ENCODE data around the gene RAB44. TPM values are rescaled to one million over a fixed set of nuclear protein-coding genes. Genes with fewer than 3 reads are reported as not detected.

The RAB44 gene
- total and polyA plus RNA-seq, 12 donors, result 0.03 to 0.16 TPM; not detected in 10

DNA sequence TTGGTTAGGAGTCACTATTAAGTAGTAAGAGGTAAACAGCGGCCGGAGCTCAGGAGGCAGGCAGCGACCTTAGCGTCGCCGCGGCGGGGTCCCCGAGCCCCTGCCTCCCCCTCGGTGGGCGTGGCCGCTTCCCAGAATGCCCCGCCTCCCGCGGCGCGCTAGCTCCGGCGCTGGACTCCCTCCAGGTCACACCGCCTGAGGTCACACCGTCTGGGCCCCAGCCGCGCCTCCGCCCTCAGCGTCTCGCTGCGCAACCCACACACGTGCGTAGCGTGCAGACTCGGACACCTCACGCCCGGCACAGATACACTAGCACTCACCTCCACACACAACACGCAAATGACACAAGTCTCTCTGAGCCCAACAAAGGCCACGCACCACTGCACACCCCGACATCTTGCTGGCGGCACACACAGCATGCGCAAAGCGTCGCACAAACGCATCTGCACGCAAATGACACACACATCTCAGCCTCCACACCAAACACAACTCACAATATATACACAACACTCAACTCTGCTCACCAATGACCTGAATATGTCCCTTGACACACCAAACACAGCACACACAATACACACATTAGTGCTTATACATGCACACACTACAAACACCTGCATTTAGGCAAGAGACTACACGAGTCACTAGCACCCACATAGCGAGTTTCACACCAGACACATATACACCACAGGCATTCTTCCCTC is 36.7 kb upstream of the RAB44 start:
- Histone ChIP-seq H3K27me3 (no peaks in the 10 kb centered on the region), H3K4me1 (replicated peaks in 1 of 2) (peaks cover 0 to 10% of the 10 kb centered on the region in 2 donors), H3K4me3 (peak overlapping the region in 1 of 4 donors; percentile 24), H3K36me3 (replicated peaks in 1 of 2) (no peaks in the 10 kb centered on the region), H3K27ac (no peak overlapping the region), H3K9me3 (replicated peaks in 1 of 3) (no peaks in the 10 kb centered on the region)
- no peak for TF ChIP-seq POLR2A (IDR thresholded peaks at IDR 0.05)
- TF ChIP-seq, protein P1, sequence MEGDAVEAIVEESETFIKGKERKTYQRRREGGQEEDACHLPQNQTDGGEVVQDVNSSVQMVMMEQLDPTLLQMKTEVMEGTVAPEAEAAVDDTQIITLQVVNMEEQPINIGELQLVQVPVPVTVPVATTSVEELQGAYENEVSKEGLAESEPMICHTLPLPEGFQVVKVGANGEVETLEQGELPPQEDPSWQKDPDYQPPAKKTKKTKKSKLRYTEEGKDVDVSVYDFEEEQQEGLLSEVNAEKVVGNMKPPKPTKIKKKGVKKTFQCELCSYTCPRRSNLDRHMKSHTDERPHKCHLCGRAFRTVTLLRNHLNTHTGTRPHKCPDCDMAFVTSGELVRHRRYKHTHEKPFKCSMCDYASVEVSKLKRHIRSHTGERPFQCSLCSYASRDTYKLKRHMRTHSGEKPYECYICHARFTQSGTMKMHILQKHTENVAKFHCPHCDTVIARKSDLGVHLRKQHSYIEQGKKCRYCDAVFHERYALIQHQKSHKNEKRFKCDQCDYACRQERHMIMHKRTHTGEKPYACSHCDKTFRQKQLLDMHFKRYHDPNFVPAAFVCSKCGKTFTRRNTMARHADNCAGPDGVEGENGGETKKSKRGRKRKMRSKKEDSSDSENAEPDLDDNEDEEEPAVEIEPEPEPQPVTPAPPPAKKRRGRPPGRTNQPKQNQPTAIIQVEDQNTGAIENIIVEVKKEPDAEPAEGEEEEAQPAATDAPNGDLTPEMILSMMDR (IDR thresholded peaks at IDR 0.05), result no peak
- peak in 6 of 7 donors; percentile 41 to 73 (median 56) for DNase-seq
- 28 to 64% (median 47%) methylated on average over 19 to 44 of the region's 44 CpGs for WGBS, 4 donors
- intact Hi-C loops (cut with DNase I), result no loop called here

DNA sequence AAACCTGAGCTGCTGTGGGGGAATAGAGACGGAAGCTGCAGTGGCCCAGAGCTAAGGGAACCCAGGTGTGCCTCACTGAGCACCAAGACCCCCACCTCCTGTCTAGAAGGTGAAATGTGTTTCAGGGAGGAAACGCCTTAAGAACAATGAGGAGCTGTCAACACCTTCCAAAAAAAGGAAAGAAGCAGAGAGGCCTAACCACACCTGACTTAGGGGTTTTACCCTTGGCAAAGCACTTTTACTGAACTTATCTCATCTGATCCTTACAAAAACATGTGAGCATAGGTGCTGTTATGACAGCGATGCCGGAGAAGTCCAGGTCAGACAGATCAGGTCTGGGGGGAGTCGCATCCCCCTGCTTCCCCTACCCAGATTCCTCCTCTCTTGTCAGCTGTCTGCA is 35.2 kb upstream of the RAB44 start:
- H3K27me3 ChIP-seq, result no peaks in the 10 kb centered on the region
- no peak overlapping the region for H3K27ac ChIP-seq
- H3K4me1 ChIP-seq (replicated peaks in 1 of 2), result peaks cover 9 to 21% of the 10 kb centered on the region in 2 donors
- DNase-seq, result no peak
- no peaks in the 10 kb centered on the region for H3K9me3 ChIP-seq (replicated peaks in 1 of 3)
- no peak overlapping the region for H3K4me3 ChIP-seq
- WGBS, 4 donors, result 71 to 97% (median 94%) methylated on average over 5 of the region's 5 CpGs
- H3K36me3 ChIP-seq (replicated peaks in 1 of 2), result no peaks in the 10 kb centered on the region
- intact Hi-C loops (cut with DNase I), result no loop called here
- TF ChIP-seq, protein P1 (IDR thresholded peaks at IDR 0.05), result no peak
- TF ChIP-seq POLR2A (IDR thresholded peaks at IDR 0.05), result no peak

DNA sequence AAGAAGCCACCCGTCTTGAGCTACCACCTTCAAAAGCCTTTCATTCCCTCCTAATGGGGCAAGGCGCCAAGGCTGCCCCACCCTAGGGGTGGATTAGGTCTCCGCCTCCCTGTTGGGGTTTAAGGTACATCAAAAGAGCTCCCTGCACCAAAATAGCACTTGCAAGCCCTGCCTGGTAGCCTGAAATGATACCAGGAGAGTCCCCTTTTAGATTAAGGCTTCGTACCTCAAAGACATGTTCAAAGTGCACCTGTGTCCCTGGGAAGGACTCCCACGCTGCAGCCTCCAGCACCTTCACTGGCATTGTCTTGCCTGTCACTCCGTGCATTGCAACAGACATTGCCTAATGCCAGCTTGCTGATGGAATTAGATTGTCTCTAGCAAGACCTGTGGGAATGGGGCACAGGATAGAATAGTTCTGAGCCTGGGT is 34.8 kb upstream of the RAB44 start:
- Histone ChIP-seq H3K9me3 (replicated peaks in 1 of 3) (no peaks in the 10 kb centered on the region), H3K36me3 (replicated peaks in 1 of 2) (no peaks in the 10 kb centered on the region), H3K27me3 (no peaks in the 10 kb centered on the region), H3K4me3 (no peak overlapping the region), H3K4me1 (replicated peaks in 1 of 2) (peaks cover 13 to 24% of the 10 kb centered on the region in 2 donors), H3K27ac (no peak overlapping the region)
- WGBS, 4 donors, result 68 to 81% (median 74%) methylated on average over 5 to 6 of the region's 6 CpGs
- TF ChIP-seq POLR2A (IDR thresholded peaks at IDR 0.05), result no peak
- TF ChIP-seq, protein P1 (IDR thresholded peaks at IDR 0.05), result no peak
- peak in 1 of 7 donors; percentile 39 for DNase-seq
- intact Hi-C loops (cut with DNase I), result no loop called here

DNA sequence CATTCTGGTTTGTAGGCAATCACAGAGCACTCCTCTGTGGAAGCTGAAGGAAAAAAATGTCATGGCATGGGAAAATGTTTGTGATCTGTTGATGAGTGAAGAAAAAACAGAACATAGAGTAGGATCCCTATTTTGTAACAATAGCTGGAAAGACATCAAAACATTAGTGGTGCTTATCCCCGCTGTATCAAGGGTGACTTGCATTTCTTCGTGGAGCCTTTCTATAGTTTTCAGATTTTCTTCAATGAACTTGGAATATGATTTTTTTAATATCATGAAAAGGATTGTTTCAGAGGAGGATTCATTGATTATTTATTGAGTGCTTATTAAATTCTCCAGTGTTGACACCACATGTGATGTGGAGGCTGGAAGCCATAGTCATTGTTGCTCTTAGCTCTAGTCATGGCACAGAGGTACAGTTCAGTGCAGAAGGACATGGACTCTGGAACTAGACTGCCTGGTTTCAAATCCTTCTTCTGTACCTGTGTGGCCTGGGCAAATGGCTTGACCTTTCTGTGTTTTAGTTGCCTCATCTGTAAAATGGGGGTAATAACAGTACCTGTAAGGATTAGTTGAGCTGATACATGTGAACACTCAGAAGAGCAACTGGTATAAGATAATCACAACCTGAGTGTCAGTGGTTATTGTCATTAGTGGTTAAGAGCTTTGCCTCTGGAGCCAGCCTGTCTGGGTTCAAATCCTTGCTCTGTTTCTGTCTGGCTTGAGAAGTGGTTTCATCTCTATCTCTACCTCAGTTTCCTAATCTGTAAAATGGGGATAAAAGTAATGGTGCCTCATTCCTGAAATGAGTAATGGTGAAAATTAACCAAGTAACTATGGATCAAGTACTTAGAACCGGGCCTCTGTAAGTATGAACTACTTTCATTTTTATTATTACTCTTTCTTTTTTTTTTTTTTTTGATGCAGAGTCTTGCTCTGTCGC is 33.9 kb upstream of the RAB44 start:
- WGBS, 4 donors, result 79 to 86% (median 80%) methylated on average over 4 of the region's 4 CpGs
- Histone ChIP-seq H3K9me3 (replicated peaks in 1 of 3) (no peaks in the 10 kb centered on the region), H3K27ac (no peak overlapping the region), H3K27me3 (no peaks in the 10 kb centered on the region), H3K4me3 (no peak overlapping the region), H3K36me3 (replicated peaks in 1 of 2) (no peaks in the 10 kb centered on the region), H3K4me1 (replicated peaks in 1 of 2) (peaks cover 13 to 24% of the 10 kb centered on the region in 2 donors)
- intact Hi-C loops (cut with DNase I), result no loop called here
- DNase-seq, result no peak
- no peak for TF ChIP-seq POLR2A (IDR thresholded peaks at IDR 0.05)

Data from adrenal gland (tissue), 12 donors.